ENCODE data around the gene SUSD1. TPM values are rescaled to one million over a fixed set of nuclear protein-coding genes. Genes with fewer than 3 reads are reported as not detected.

SUSD1 gene
- polyA plus RNA-seq, 4 donors = 15.3 to 40.7 (median 33.5) TPM

DNA sequence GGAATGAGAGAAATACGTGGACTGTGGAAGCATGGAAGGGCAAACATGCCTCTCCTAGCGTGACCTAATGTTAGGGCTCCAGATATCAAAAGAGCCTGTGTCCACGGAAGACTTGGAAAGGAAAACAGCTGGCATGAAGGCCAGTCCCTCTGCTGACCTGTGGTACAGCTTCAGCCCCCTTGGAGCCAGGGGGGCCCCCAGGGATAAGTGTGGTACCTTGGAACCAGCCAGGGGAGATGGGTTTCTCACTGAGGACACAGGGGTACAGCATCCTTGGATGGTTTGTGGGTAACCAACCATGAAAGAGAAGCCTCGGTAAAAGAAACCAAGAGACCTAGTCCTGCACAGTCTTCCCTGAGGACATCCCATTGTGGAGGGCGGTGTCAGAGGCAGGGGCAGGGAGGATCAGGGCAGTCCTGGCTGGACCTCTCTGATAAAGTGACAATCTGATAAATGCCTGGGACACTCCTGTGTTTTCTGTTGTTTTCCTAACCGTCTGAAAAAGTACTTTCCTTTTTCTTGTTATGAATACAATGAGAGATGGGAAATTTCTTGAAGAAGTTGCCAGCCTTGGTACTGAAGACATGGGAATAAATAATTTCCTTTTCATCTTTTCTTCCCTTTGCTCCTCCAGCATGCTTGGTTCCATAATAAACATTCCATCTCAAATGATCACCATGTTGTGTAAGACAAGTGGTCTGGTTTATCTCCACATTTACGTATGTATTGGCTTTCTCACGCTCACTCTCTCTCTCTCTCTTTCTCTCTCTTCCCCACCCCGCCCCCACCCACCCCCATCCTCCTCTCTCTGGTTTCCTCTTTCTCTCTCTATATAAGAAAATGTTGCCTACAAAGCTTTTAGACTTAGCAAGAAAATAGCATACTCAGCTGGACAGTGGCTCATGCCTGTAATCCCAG, 102.1 kb downstream of the SUSD1 start:
- no peak for DNase-seq (ENCODE audit: low read depth in 4 of 4, low spot score in 3 of 4)

DNA sequence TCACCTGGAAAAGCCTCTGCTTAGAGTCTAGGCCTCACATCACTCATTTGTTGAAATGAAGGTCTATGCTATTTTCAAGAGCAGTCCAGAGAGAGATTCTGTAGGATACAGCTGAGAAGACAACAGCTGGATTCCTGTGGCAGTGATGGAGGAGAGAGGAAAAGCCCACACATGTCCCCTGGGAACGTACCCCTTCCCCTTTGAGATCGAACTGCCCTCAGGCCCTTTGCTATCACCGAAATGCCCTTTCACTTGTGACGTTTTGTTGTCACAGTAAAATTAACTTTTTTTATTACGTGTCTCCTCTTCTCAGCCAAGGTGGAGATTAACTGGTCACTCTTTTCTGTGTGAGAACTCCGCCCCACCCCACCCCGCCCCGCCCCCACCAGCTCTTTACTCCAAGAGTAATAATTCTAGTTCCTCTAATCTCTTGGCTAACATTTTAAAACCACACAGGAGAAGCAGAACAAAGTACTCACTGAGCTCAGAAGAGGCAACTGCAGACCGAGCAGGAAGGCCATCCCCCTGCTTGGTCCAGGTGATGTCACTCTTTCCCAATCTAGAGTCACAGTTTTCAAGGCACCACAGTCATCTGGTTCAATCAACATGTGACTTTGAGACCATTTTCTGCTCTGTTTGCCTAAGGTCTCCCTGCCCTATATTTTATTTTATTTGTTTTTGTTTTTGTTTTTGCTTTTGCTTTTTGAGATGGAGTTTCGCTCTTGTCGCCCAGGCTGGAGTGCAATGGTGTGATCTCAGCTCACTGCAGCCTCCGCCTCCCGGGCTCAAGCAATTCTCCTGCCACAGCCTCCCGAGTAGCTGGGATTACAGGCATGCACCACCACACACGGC, 105.6 kb downstream of the SUSD1 start:
- no peak for DNase-seq (ENCODE audit: low read depth in 4 of 4, low spot score in 3 of 4)

DNA sequence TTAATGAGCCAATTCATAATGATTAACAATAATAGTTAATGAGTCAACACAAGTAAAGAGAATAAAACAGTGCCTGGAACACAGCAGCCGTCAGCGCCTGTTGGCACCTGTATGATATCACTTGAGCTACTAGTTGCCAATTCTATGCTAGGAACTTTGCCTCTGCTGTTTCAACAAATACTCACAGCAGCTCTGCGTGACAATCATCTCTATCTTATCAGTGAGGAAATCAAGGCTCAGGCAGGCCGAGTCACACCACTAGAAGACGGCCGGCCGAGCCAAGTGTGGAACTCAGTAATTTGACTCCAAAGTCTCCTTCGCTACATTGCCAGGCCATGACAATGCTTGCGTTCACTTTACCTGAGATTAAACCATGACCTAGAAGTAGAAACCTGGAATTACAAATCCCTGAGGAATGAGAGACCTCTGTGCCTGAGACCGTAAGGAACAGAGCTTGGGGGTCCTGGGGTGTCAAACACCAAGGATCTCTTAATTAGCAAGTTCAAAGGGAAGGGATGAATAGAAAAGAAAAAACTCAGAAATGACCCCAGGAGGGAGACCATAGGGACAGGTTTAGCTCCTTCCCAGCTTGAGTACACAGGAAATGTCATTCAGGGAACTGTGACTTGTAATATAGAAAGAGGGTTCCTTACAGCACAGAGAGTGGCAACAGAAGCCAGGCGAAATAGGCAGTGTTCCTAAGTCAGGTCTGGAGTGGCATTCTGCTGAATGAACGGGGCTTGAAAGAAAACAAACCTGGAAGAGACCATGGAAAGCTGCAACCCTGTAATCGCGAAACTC, 109.1 kb downstream of the SUSD1 start:
- DNase-seq (ENCODE audit: low read depth in 4 of 4, low spot score in 3 of 4) = peak in 1 of 4 donors; percentile 27

DNA sequence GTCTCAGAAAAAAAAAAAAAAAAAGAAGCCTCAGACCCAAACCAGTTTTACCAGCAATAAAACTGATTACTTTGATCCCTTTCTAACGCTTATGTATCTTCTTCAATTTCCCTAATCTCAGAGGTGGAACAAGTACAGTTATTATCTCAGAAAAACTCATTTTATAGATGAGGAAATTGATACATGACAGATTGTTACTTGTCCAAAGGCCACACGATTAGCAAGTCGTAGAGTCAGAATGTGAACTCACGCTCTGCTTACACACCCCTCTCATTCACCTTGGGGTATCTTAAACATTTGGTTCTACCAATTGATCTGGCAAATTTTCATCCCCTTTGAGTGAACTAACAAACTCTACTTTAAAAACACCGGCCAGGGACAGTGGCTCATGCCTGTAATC, 110.2 kb downstream of the SUSD1 start:
- DNase-seq (ENCODE audit: low read depth in 4 of 4, low spot score in 3 of 4) = no peak

DNA sequence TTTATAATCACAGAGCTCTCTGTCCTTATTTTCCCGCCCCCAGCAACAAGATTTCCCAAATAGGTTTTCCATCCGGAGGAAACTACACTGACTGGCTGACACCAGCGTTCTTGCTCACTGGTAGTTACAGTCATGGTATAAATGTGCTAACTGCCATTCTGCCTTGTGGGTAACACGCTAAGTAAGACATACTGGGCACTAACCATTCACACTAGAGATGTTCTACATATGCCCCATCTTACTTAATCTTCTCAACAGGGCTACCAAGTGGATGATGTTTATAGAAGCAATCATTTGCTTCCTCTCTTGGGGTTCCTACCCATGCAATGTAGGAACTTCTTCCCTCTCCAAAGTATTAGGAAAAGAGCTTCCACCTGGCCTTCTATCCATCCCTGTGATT, 111.5 kb downstream of the SUSD1 start:
- DNase-seq (ENCODE audit: low read depth in 4 of 4, low spot score in 3 of 4) = no peak

DNA sequence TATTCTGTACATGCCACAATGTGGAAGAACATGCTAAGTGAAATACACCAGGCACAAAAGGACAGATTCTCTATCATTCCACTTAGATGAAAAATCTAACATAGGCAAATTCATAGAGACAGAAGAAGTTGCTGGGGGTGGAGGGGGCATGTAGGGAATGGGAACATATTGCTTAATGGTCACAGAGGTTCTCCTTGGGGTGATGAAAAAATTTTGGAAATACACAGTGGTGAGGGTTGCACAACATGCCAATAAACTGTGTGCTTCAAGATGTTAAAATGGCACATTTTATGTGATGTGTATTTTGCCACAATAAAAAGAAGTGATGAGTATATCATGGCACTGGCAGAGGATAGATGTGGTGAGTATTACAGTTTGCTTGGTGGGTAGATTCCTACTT, 111.9 kb downstream of the SUSD1 start:
- no peak for DNase-seq (ENCODE audit: low read depth in 4 of 4, low spot score in 3 of 4)

DNA sequence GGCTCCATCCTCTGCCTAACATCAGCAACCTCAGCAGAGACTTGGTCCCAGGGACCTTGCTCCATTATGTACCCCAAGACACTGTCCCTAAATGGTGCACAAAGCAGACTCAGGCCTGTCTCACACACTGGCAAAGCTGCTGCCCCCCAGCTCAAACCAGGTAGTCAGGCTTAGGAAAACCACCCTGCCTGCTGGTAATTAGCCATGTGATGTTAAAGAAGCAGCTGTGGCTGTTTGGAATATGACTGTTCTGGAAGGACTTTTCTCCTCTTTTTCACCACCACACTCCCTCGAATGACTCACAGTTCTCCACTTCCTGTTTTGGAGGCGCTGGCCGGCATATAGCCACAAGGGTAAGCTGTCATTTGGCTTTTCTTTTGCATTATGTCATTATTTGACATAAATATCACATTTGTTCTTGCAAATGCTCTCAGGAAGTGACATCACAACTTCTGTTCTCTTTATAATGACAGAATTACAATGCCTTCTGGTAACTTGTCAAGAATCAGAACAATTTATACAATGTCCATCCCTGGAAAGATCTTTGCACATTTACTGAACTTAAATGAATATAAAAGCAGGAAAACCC, 113.9 kb downstream of the SUSD1 start:
- no peak for DNase-seq (ENCODE audit: low read depth in 4 of 4, low spot score in 3 of 4)

DNA sequence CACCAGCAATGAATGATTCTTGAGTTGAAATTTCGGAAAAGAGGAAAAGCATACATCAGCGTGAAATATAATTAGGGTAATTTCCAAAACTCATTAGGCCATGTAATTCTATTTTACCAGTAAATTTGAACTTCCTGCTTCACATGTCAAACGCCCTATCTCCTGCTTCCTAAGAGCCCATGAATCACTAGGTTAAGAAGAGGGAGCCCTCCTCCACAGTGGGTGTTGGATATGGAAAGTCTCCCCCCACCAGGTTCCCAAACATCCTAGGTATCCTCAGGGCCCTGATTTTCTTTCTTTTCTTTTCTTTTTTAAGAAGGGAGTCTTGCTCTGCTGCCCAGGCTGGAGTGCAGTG, 115.2 kb downstream of the SUSD1 start:
- no peak for DNase-seq (ENCODE audit: low read depth in 4 of 4, low spot score in 3 of 4)

DNA sequence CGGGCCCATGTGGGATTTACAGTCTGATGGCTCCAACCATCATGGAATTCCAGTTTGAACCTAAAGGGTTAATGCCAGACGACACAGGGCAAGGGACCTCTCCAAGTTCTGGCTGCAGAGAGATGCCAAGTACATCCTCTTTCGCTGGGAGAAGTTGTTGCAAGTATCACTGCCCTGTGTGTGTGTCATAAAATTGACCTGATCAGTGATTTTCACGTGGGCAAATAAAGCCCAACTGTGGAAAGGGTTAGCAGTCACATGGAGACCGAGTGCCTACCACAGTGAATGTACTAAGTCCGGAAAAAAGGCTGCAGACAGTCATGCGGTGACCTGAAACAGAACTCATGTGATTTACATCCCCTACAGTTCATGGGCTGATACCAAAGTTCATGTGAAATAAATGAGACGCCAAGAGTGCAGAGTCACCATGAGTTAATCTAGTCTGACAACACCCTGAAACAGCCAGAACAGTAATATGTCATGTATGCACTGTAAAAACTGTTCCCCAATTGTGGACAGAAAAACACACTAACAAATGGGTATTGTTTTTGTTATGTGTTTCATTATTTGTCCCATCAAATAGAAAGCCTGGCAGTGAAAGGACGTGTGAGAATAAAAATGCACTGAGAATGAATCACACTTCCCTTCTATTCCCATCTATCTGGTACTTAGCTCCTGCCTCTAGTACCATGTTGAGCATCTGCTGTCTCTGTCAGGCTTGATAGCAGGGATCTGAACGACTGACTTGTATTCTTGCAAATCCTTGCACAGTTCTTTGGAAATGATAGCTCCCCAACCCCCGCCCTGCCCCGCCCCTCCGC, 115.7 kb downstream of the SUSD1 start:
- DNase-seq (ENCODE audit: low read depth in 4 of 4, low spot score in 3 of 4) = peak in 1 of 4 donors; percentile 34

DNA sequence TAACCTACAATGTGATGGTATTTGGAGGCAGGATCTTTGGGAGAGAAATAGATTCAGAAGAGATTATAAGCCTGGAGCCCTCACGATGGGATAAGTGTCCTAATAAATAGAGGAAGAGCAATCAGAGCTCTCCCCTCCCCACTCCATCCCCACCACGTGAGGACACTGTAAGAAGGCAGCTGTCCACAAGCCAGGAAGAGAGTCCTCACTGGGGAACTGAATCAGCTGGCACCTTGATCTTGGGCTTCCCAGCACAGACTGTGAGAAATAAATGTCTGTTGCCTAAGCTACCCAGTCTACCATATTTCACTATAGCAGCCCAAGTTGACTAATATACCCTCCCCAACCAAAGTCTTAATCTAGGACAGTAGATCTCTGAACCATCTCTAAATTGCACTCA, 118.1 kb downstream of the SUSD1 start:
- DNase-seq (ENCODE audit: low read depth in 4 of 4, low spot score in 3 of 4) = no peak

DNA sequence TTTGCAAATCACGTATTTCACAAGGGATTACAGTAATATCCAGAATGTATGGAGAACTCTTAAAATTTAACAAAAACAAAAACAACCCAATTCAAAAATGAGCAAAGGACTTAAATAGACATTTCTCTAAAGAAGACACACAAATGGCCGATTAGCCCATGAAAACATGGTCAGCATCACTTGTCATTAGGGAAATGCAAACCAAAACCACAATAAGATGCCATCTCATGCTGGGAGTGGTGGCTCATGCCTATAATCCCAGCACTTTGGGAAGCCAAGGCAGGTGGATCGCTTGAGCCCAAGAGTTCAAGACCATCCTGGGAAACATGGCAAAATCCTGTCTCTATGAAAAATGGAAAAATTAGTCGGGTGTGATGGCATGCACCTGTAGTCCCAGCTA, 120.2 kb downstream of the SUSD1 start:
- no peak for DNase-seq (ENCODE audit: low read depth in 4 of 4, low spot score in 3 of 4)

DNA sequence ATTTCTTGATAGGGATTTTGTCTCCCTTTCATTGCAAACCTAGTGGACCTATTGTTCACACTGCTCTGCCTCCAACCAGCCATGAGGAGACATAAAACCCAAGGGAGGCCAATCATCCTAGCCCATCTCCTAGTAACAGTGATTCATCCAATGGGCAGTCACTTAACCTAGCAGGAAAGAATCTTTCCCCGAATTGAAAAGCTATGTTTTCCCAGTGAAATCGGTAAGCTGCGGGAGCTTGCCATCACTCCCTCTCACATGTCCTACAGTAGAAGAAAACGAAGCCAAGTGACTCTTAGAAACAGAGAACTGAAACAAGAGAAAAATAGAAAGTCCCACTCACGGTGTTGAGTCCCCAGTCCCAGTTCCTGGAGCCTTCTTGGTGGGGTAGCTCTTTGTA, 123.3 kb downstream of the SUSD1 start:
- no peak for DNase-seq (ENCODE audit: low read depth in 4 of 4, low spot score in 3 of 4)

DNA sequence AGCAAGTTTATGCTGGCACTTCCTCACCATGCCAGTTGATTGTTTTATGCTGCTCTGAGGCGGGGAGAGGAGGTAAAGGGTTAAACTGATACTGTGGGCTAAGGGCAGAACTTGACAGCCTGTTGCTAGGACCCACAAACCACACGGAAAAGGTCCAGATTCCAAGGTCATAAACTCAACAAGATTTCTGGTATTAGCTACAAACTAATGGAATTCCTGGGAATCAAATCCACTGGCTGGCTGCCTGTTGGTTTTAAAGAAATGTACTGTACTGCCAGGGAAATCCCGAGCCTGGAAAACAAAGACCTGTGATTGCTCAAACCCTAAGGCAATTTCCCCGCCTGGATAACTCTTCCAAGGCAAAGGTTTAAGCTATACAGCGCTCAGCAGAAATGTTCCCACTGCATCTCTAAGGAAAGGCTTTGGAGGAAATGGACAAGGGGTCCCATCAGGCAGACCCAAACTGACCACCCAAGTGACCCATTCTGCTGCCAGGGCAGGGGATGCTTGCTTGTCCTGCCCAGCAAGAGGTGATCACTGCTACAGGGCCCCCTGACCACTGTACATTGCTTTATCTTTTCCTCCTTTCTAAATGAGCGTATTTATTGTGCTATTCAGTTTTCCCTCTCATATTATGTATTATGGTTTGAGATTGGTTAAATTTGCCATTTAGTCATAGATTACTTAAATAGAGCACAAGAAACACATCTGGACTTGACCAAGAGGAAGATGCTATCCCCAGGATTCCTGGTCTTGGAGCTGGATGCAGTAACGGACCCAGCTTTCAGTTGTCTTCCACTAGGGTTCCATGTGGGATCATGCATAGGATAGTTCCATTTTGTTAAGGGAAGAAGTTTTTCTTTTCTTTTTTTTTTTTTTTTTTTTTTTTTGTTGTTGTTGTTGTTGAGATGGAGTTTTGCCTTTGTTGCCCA, 124.3 kb downstream of the SUSD1 start:
- no peak for DNase-seq (ENCODE audit: low read depth in 4 of 4, low spot score in 3 of 4)

DNA sequence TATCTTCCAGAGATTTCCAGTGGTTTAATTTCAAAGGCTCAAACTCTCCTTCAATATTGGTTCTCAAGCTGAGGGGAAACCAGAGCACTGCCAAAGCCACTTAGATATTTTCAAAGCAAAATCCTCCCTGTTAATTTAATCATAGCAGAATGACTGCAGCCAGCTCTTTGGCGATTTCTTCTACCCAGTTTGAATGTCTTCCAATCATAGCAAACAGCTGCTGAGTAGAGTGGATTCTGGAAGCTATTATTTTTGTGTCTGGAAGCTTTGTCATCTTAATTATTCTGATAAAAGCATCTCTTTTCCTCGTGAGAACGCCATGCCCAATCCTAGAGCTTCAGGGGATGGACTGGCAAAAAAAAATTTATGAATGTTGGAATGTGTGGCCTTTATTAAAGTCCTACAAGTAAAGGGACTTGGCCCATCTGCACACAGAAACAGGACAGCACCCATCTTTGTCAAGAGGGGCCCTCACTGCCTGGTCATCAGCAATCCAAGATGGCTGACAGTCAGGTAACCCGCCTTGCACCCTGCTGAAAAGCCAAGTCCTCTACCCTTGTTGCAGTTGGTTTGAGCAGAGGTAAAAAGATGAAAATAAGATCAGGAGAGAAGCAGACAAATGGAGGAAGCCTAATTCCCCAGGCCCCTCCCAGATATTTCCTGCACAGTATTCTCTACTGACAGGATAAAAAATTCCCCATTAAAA, 125.1 kb downstream of the SUSD1 start:
- DNase-seq (ENCODE audit: low read depth in 4 of 4, low spot score in 3 of 4) = no peak

DNA sequence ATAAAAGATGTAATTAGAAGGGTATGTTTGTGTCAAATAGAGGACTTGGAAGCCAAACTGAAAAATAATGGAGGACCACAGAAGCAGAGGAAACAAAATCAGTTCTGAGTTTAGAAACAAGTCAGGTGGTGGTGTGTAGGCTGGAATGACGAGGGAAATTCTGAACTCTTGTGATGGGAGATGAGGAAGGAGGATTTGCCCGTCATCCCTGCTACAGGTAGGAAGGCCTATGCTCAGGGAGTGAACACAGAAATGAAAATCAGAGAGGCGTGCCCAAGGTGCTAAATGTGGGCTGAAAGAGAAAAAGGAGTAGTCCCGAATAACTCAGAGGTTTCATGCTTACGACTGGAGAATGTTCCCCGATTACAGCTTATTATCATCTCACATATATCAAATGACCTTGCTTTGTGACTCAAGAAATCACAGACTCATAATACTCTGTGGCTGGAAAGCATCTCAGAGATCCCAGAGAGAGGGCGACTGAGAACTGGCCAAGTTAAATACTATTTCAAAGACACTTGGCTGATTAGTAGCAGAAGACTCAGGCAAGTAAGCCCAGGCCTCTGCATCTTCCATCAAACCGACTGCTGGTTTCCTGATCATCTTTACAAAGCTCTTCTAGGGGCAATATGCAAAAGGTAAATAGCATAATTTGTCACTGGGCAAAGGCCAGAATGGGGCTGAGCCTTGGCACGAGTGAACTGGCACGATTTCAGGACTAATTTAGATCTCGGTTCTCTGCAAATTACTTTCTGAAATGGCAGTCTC, 126.0 kb downstream of the SUSD1 start:
- DNase-seq (ENCODE audit: low read depth in 4 of 4, low spot score in 3 of 4) = no peak

DNA sequence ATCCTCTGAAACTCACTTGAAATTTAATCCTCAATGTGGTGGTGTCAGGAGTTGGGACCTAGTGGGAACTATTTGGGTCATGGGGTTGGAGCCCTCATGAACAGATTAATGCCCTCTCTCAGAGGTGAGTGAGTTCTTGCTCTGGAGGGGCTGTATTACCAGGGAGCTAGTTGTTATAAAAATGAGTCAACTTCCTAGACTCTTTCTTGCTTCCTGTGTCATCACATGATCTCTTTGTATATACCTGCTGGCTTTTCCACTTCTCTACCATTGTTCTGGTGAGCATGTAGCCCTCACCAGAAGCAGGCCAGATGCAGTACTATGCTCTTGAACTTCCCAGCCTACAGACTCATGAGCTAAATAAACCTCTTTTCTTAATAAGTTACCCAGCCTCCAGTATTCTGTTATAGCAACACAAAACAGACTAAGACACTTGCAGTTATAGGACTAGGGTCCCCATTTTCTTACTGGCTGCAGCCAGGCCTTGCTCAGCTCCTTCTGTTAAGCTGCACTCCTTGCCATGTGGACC, 127.5 kb downstream of the SUSD1 start:
- no peak for DNase-seq (ENCODE audit: low read depth in 4 of 4, low spot score in 3 of 4)

DNA sequence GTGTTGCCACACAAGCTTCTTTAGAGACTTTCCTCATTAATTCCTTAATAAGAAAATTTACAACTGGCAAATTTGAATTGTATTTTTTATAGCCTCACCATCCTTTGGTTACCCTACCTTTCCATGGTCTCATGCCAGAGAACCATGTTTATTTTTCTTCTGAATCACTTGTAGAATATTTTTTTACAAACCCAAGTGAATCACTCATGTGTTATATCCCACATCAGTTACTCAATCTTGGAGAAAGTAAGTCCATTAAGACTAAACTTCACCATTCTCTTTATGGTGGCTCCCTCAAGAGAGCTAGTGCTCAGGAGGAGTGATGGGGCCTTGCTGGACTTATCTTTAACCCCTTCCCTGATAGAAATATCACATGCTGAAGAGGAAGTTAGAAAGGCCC, 128.9 kb downstream of the SUSD1 start:
- no peak for DNase-seq (ENCODE audit: low read depth in 4 of 4, low spot score in 3 of 4)

All from left renal pelvis (tissue), 4 donors.